IPS-18c (cell line): ENCODE measurements around the gene ARRDC3.

Source experiments
- H3K4me3 ChIP-seq: 2 replicates; pipeline ENCODE4 v1.7.0; 2013; ENCODE audit warnings: low read depth, mild to moderate bottlenecking, low read length, moderate library complexity; ENCODE audit not compliant: insufficient read depth
- H3K9me3 ChIP-seq: one replicate; pipeline ENCODE4 v1.6.1; 2013; ENCODE audit warnings: mild to moderate bottlenecking, low read length, moderate library complexity; ENCODE audit not compliant: control insufficient read depth, insufficient read depth

ARRDC3 gene, protein sequence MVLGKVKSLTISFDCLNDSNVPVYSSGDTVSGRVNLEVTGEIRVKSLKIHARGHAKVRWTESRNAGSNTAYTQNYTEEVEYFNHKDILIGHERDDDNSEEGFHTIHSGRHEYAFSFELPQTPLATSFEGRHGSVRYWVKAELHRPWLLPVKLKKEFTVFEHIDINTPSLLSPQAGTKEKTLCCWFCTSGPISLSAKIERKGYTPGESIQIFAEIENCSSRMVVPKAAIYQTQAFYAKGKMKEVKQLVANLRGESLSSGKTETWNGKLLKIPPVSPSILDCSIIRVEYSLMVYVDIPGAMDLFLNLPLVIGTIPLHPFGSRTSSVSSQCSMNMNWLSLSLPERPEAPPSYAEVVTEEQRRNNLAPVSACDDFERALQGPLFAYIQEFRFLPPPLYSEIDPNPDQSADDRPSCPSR

DNA sequence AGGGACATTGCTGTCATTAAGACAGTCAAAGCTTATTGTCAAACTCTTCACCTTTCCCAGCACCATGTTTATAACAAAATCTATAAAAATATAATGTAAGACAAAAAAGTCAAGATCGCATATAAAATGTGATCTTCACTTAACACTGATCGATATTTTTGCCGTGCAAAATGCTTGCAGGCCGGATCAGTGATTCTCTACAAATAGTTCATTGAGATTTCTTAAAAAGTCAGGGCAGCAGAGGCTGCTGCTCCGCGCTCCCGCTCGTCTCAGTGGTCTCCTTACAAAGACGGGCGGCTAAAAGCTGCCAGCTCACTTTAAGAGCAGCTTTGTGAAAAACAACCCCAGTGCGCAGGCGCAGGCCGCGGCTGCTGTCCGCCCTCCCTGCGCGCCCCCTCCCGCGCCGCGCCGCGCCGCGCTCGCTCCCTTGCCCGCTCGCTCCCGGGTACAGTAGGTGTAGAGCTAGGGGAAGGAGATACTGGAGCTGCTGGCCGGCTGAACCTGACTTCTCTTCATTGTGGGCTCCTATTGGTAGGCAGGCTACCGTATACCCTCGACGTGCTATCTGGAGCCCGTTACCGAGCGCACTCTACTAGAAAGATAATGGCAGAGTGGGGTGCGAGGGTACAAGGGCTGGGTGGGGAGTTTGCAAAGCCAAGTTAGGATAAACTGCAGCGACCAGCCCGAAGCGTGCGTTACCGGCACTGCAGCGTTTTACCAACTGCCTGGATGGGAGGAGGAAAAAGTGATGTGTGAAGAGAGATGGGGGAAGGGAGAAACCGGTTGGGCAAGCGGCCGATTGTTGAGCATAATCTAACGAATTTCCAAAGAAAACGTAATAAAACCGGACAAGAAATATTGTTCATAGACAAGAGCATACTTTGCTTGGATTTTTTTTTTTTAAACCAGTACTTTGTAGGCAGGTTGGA, at the start of gene ARRDC3:
ARRDC3 (minus strand) TSS at position 291 of the 929 bp plus-strand sequence; CDS start at position 66, 225 bp downstream.
- no peaks in the 10 kb centered on the region for H3K9me3 ChIP-seq
- H3K4me3 ChIP-seq = peak within 1 kb of the TSS; percentile 91

DNA sequence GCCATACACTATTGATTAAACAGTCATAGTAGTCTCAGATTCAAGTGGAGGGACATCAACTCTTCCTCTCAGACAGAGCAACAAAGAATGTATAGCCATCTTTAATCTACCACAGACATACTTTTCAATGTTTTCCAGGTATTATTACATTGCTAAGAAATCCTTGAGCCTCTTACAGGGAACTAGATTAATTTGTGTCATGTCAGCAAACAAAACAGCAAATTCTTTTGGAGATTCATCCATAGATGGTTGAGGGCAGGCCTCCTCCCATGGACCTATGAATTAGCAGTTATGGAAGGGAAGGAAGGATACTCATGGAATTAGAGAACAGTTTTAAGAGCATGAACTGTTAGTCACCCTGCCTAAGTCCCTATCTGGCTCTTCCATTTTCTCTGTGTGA, 47.8 kb upstream of the ARRDC3 start:
- no peaks in the 10 kb centered on the region for H3K9me3 ChIP-seq
- no peak overlapping the region for H3K4me3 ChIP-seq

DNA sequence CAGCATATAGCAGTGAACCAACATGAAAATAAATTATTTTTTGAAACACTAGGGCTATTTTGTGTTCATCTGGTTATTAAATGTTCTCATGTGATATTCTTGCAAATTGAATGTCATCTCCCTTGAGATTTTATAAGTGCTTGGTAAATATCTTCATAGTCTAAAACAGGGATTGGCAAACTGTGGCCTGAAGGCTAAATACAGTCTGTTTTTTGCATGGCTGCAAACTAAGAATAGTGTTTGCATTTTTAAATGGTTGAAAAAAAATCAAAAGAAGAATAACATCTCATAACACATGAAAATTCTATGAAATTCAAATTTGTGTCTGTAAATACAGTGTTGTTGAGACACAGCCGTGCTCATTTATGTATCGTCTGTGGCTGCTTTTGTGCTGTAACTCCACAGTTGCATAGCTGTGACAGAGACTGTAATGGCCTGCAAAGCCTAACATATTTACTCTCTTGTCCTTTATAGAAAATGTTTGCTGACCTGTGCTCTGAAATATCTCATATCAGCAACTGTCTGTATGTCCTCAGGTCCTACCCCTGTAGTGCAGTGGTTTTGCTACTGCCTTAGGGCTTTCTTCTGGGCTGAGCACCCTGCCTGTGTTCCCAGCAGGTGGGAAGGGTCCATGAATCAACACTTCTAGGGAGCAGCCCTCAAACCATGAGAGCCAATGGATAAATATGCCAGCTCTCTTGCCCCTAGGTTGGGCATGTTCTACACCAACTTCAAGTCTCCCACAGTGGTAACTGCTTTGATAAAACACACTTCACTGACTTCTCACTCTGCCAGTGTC, 41.7 kb upstream of the ARRDC3 start:
- Histone ChIP-seq H3K4me3 (no peak overlapping the region), H3K9me3 (no peaks in the 10 kb centered on the region)

DNA sequence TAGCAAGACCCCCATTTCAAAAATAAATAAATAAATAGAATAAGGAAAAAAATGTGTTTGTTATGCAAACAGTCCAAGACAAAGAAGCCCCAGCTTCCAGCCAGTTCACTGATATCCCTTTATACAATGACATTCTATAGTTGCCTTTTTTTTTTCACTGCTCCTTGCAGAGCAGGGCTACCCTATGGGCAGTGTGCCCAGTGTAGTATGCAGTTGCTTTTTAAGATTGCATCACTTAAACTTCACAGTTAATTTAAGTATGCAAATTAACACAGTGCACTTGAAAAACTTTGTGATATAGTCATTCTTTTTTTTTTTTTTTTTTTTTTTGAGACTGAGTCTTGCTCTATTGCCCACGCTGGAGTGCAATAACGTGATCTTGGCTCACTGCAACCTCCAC, 40.8 kb upstream of the ARRDC3 start:
- no peaks in the 10 kb centered on the region for H3K9me3 ChIP-seq
- no peak overlapping the region for H3K4me3 ChIP-seq

DNA sequence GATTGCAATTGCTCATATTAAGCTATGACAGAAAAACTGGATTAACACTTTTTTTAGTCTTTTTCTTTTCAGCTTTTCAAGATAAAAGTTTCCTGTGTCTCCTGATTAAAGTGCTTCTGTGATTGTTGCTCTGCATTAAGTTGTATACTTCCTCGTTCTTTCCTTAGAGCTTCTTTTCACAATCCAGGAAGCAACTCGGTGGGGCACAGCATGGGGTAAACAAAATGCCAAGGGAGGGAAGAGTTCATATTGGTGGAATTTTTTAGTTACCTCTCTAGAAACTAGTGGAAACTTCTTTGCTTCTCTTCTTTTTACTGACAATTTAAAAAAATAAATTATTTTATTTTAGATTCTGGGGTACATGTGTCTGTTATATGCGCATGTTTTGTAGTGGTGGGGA, 37.8 kb upstream of the ARRDC3 start:
- Histone ChIP-seq H3K9me3 (no peaks in the 10 kb centered on the region), H3K4me3 (no peak overlapping the region)

DNA sequence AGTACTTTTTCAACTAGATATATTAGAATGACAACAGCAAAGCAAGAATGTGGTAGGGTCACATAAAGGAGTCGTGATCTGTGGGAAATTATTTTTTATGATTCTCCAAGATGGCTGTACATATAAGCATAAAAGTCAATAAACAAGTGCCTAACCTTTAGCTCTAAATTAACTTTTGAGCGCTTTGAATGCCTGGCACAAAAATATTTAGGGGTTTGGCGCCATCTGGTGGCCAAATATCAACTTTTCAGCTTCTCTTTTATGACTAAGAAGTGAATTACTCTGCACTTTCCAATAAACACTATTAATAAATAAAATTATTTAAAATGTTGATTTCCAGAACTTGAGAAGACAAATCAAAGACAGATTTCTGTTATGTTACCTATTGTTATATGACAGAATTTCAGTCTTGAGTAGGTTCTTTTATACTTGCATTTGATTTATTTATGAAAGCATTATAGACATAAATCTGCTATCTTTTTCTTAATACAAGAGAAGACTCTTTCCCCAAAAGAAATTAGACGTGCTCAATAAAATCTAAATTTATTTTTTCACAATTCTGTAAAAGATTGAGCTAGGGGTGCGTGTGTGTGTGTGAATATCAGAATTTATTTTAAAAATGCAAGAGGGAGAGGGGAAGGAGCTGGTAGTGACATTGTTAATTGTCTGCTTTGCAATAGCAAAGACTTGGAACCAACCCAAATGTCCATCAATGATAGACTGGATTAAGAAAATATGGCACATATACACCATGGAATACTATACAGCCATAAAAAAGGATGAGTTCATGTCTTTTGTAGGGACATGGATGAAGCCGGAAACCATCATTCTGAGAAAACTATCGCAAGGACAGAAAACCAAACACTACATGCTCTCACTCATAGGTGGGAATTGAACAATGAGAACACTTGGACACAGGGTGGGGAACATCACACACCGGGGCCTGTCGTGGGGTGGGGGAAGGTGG, 36.7 kb upstream of the ARRDC3 start:
- Histone ChIP-seq H3K9me3 (no peaks in the 10 kb centered on the region), H3K4me3 (no peak overlapping the region)

DNA sequence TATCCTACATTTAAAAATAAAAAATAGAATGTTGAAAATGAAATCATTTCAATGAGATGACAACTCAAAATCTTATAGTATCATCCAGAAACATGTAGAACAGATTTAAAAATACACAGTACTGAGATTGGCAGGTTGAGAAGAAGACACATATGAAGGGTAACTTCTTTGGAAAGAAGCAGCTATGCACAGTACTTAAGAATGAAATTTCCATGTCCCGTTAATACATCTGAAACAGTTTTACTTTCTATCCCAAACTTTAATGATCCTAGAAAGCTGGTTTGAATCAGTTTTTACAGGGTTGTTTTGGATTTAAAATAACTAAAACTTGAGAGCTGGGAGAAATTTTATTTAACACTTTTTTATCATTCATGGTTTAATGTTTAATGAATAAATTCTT, 36.0 kb upstream of the ARRDC3 start:
- no peak overlapping the region for H3K4me3 ChIP-seq

DNA sequence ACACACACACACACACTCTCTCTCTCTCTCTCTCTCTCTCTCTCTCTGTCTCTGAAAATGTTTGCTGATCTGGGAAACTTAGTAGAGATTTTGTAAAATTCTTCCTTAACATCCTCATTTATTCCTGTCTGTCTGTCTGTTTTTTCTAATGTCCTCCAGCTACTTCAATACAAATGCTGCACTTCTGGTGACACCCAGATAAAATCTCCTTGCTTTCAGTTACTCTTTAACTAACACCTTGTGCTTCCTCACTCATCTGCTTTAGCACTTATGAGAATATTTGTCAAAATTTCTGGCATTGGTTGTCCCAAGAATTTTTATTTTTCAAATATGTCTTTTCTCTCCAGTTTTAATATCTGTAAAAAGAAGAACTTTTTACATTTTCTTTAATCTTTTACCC, 35.0 kb upstream of the ARRDC3 start:
- Histone ChIP-seq H3K9me3 (no peaks in the 10 kb centered on the region), H3K4me3 (no peak overlapping the region)

More for the DNA sequence above, 36.0 kb upstream of the ARRDC3 start:
- no peaks in the 10 kb centered on the region for H3K9me3 ChIP-seq

DNA sequence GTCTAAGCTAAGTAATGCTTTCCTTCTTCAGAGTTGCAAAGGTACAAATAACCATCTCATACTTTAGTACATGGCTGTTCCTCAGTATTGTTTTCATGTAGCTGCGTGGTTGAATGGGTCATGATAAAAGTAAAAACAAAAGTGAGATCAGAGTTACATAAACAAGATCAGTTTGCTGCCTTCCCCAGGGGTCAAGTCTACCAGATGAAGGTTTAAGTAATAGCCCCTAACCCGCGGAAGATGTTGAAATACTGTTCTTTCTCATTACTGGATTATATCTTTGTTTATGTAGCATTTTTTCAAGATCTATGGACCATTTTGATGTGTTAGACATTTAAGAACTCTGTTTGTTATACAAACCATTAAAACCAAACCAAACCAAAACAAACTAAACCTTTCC, 34.1 kb upstream of the ARRDC3 start:
- Histone ChIP-seq H3K4me3 (no peak overlapping the region), H3K9me3 (no peaks in the 10 kb centered on the region)

DNA sequence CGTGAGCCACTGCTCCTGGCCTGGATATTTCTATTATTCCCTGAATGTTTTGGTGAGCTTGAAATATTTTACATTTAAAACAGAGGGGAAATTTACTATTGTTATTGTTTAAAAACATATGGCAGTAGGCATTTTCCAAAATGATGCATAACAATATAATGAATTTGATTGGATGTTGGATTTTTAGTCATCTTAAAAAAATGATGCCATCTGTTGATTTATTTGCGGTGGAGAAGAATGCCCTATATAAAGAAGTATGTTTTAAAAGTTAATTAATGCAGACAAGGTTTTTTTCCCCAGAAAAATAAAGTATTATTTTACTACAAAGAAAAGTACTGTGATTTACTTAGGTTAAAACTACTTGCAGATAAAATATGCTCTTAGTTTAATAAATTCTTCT, 33.4 kb upstream of the ARRDC3 start:
- Histone ChIP-seq H3K9me3 (no peaks in the 10 kb centered on the region), H3K4me3 (no peak overlapping the region)

DNA sequence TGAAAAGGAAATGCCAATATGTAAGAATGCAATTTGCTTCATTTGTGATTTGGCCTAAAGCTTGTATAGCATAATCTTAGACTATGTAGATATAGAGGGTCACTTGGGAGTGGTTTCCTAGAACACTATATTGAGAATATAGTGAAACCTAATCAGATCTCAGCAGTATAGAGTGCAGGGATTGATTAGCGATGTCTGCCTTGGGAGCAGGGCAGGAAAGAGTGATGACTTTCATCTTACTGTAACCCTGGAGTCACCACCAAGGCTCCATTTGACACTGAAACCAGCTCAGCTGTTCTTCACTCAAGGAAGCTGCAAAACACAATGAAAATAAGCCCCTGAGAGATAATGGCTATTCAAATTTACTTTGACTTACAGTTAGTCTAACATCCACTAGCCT, 26.2 kb upstream of the ARRDC3 start:
- Histone ChIP-seq H3K9me3 (no peaks in the 10 kb centered on the region), H3K4me3 (no peak overlapping the region)

DNA sequence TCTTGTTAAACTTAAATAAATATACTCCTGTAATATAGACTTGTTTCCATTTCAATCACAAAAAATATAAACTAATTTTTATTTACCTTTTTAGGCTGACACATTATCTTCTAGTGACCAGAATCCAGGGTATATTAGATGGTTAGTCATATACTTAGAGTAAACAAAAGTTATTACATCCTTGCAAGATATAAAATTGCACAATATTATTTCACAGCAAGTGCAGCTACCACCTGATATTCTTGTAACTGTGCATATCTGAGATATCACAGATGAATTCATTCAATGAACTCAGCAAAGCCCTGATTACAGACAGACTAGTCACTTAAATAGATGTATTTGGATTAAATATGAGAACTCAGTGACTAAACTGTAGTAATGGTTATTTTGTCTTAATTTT, 25.6 kb upstream of the ARRDC3 start:
- Histone ChIP-seq H3K9me3 (no peaks in the 10 kb centered on the region), H3K4me3 (no peak overlapping the region)

DNA sequence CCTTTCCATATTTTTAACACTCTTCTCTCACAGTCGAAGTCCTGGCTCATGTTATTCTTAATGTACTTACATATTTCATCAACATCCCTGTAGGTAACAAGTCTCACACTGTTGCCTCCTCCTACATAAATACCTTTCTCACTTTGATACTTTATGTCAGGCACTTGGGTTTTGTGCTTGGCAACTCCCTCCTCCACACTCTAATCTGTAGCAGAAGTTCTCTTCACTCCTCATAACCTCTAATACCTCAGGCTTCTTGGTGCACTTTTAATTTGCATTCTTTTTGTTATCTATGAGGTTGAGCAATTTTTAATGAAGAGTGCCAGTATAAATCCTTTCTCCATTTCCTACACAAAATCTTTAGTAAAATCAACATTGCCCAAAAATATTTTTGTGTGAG, 24.1 kb upstream of the ARRDC3 start:
- H3K9me3 ChIP-seq = no peaks in the 10 kb centered on the region
- no peak overlapping the region for H3K4me3 ChIP-seq

DNA sequence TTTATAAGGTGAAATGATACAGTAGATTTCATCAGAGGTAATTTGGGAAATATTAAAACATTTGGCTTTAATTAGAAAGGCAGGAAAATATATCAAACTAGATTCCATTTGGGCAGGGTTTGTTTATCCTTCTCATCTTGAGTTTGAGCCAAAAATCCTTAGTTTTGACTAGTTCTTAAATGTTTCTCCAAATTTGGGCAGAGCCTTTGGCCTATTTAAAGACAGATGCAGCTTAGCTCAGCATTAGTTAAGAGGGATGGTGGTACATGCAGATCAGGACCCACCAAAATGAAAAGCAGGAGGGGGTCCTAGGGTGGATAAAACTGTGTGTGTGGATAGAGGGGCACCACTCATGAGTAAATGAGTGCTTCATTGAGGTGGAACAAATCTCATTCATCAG, 20.3 kb upstream of the ARRDC3 start:
- Histone ChIP-seq H3K4me3 (no peak overlapping the region), H3K9me3 (no peaks in the 10 kb centered on the region)

DNA sequence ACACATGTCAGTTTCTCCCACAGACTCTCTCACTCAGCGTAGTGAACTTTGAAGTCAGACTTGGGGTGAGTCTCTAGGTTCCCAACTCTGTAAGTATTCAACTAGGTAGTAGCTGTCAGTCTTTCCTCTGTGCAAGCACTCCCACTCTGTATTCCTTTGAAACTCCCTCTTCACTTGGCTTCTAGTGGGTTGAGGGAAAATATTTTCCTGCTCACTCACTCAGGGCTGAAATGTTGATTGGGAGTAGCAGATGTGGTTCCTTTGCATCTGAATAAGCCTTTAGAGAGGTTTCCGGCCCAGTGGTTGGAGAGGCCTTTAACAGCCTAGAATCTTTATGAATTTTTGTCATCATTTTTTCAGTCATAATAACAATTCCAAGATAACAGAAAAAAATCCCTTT, 18.1 kb upstream of the ARRDC3 start:
- Histone ChIP-seq H3K4me3 (no peak overlapping the region), H3K9me3 (no peaks in the 10 kb centered on the region)

DNA sequence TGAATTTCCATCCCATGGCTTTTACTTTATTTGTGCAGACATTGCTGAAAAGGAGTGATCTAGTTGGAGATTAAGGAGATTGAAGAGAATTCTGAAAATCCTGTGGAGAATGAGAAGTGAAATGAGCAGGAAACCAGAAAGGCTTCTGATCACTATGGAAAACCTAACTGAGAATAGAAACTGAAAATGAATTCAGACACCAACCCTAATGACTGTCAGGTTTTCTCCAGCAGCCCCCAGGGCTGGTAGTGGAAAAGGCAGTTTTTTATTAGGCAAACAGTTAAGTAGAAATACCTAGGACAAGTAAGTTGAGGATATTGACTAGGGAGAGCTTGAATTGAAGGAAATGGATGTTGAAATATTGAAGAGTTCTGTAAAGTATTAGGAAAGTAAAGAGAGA, 14.7 kb upstream of the ARRDC3 start:
- Histone ChIP-seq H3K9me3 (no peaks in the 10 kb centered on the region), H3K4me3 (no peak overlapping the region)
